ENCODE measurements around the gene PNMA6E.

The PNMA6E gene

DNA sequence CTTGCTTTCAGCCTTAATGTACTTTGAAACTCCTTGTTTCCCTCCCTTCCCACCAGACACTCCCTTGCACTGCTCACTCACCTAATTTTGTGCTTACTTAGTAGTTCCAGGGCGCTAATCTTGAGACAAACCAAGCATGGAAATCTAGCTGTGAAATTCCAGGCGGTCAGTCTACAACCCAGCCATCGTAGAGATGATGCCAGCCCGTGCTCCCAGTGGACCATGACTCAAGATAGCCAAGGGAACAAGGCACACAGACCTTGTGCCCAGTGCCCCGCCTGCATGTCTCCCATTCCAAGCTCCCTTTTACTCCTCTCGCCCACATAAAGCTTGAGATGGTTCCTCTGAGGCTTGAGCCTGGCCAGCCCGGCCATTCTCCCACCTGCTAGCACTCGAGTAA, 33.7 kb upstream of the PNMA6E start:
- DNase-seq: no peak

DNA sequence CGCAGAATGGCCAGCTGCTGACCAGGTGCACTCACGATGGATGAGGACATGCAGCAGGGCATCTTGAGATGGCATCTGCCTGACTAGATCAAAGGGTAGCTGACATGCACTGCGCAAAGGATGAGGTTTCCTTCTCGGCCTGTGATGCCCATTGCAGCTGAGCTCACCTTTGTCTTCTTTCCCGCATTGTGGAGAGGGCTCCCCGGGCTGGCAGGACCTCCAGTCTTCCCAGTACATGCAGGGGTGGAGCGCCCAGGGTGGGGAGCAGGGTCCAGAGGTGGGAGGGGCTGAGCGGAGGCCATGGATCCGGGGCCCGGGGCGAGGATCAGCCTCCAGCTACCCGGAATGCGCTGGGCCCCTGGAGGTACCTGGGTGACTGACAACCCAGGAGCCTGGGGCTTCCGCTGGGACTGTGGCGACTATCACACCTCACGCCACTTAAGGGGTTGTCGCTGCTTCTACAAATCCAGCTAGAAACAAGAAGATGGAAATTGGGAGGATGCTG, 32.7 kb upstream of the PNMA6E start:
- DNase-seq: no peak

DNA sequence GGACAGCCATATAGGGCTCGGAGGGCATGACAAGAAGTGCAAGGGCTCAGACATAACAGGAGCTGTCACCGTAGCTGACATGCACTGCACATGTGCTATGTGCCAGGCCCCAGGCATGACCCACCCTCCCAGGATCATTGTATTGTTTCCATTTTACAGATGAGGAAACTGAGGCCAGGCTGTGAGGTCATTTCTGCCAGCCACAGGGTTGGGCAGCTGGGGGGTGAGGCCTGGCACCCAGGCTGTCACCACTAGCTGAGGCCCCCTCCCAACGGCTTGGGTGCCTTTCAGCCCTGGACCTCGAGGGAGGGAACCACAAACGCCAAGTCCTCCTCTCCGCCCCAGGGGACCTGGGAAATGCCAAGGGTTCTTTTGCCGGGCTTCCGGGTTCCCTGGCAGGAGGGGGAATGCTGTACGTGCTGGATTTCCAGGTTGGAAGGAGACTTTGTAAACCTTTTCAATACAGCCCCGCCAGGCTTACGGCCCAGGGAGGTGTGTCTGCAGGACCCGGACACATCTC, 32.1 kb upstream of the PNMA6E start:
- DNase-seq: no peak

DNA sequence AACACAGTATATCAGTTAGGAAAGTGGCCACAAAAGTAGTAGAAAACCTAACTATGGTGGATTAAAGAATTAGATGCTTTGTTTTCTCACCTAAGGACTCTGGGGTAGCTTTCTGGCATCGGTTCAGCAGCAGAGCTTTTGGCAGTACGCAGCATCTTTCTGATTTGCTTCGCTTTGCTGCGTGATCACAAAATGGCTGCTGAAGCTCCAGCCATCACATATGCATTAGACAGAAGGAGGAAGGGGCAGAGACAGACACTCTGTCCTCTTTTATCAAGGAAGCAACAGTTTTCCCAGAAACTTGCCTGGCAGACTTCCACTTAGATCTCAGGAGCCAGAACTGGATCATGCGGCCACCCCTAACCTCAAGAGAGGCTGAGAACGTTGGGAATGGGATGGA, 29.6 kb upstream of the PNMA6E start:
- DNase-seq: no peak

DNA sequence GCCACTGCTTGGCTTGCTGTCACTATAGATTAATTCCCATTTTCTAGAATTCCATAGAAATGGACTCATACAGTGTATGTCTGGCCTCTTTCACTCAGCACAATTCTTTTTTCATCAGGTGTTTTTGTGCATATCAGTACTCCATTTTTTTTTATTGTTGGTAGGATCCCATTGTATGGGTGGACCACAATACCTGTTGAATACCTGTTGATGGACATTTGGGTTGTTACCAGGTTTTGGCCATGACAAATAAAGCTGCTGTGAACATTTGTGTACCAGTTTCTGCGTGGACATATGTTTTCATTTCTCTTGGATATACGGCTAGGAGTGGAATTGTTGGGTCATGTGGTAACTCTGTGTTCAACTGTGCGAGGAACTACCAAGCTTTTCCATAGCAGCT, 25.1 kb upstream of the PNMA6E start:
- no peak for DNase-seq

DNA sequence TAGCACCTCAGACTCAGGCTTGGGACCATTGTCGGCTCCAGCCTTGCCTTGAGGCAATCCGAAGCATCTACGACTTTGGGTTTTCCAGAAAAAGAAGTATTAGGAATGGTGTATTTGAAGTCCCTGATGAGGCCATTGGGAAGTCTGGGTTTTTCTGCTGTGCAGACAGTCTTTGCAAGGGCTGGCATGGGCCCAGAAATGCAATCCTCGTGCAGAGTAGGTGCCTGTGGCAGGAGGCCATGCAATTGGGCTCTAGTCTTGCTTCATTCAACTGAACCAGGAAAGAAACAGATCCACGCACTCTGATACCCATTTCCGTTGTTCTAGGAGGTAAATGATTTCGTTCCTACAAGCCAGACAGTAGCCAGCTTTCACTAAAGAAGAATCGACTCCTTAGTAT, 22.5 kb upstream of the PNMA6E start:
- DNase-seq: no peak

DNA sequence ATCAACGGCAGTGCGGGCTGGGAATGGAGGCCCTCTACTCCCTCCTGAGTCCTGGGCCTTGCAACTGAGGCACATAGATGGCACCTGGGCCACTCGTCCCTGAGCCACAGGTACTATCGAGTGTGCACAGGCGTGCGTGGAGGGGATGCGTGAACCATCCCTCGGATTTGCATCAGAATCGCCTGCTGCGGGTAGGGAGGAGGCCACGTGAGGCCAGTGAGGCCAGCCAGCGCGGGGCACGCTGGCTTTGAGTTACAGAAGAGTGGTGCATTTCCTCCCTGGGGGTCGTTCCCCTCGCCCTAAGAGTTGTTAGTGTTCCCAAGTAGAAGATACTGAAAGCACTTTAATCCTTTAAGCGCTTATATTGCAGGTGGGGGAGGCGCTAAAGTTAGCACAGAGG, 20.7 kb upstream of the PNMA6E start:
- DNase-seq: no peak

DNA sequence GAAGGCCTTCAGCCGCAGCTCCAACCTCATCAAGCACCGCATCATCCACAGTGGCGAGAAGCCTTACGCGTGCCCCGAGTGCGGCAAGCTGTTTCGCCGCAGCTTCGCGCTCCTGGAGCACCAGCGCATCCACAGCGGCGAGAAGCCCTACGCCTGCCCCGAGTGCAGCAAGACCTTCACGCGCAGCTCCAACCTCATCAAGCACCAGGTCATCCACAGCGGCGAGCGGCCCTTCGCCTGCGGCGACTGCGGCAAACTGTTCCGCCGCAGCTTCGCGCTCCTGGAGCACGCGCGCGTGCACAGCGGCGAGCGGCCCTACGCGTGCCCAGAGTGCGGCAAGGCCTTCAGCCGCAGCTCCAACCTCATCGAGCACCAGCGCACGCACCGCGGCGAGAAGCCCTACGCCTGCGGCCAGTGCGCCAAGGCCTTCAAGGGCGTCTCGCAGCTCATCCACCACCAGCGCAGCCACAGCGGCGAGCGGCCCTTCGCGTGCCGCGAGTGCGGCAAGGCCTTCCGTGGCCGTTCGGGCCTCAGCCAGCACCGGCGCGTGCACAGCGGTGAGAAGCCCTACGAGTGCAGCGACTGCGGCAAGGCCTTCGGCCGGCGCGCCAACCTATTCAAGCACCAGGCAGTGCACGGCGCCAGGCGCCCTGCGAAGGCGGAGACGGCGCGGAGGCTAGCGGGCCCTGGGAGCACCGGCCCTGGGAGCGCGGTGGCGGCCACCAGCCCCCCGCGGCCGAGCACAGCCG, 19.9 kb upstream of the PNMA6E start:
- DNase-seq: no peak

DNA sequence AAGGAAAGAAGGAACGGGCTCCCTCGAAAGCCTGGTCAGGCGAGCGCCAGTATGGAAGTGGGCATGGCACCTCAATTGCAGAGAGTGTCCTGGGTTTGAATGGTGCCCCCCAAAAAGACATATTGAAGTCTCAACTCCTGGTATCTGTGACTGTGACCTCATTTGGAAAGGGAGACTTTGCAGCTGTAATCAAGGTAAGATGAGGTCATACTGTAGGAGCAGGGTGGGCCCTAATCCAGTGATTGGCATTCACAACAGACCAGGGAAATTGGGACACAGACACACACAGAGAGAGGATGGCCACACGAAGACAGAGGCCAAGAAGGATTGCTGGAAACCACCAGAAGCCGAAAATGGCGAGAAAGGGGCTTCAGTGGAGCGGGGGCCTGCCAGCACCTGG, 16.5 kb upstream of the PNMA6E start:
- no peak for DNase-seq

DNA sequence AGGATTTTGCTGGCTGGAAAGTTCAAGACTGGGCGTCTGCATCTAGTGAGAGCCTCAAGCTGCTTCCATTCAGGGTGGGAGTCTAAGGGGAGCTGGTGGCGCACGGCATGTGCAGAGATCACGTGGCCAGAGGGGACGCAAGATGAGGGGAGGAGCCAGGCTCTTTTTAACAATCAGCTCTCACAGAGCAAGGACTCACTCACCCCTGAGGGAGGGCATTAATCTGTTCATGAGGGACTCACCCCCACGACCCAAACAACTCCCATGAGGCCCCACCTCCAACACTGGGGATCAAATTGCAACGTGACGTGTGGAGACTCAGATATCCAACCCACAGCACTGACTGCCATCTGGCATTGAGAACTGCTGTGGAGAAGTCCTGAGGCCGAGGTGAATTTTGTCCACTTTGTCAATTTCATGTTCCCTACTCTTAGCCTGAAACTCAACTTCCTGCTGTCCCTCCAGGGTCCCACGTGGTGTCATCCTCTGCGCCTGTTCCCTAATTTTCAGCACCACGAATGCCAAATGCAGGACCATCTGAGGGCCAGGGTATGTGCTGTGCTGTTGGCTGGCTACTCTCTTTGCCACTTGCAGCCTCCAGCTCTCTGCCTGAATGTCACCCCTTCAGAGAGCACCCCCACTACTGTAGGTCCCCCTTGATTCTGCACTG, 15.8 kb upstream of the PNMA6E start:
- DNase-seq: no peak

DNA sequence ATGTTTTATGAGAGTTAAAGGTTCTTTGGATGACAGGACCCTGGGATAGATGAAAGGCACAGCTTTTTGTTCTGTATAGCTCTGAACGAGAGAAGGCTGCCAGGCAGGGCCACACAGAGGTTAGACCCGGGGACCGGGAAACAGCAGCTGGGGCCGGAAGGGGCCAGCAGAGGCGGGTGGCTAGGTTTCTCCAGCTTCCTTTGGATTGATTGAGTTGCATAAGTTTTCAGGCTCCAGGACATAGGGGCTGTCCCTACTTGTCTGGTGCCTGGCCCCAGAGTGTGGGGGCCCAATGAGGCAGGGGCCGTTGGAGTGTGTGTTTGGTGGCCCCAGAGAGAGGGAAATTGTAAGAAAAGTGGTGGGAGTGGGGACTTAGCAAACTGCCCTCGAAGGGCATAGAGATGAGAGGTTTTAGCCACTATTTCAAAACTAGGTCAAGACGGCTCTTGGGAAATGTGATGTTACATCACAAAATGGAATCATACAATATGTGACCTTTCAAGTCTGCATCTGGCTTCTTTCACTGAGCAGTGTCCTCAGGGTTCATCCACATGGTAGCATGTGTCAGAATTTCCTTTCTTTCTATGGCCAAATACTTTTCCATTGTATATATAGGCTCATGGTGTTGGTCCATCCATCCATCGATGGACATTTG, 13.8 kb upstream of the PNMA6E start:
- no peak for DNase-seq

DNA sequence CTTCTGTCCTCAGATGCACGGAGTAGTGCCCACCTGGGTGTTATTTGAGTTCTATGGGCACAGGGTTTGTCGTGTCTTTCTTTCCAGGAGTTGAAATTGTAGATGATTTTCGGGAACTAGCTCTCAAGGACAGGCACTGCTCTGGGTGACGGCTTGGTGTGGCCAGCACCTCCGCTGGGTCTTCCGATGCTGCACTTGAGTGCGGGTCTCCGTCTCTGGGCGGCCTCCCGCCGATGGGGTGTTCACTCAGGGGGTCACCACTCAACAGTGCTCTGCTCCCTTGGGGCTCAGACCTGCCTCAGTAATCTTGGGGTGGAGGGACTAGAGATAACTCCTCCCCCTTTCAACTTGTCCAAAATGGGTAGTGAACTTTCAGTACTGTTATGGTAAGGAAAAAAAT, 12.6 kb upstream of the PNMA6E start:
- no peak for DNase-seq

DNA sequence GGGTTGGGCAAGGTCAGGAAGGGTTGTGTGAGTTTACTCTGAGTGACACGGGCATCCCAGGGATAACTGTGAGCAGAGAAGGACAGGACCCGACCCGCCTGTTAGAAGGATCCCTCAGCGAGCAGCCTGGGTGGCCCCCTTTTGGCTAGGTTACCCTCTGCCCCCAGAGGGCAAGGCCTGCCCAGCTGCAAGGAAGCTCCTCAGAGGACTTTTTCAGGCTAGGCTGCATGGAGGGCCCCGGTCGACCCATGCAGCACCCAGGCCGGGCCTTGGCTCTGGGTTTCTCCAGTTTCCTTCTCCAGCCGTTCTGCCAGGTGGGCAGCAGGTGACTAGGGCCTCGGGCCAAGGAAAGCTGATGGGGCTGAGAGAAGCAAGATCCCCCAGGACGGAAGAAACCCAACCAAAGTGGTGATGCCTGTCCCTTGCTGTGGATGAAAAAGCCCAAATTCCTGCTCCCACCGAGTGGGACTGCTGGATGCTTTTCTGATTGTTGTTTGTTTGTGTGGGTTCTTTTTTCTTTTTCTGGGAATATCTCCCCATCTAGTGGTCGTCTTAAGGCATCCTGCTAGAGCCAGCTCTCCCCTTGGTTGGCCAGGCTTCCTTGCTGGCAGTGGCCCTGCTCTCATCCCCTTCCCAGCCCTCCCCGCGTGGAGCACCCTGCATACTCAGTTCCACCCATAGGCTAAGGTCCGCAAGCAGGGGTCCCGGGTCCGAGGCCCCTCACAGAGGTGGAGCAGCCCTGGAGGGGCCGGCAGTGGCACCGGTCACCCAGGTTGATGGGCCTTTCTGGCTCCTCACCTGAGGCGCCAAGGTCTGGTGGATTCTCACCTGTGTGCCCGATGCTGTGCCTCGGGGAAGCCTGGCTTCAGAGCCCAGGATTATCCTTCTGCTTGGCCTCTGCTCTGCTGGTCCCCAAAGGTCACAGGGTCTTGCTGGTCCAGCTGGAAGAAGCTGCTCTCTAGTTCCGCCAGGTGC, 11.9 kb upstream of the PNMA6E start:
- DNase-seq: no peak

DNA sequence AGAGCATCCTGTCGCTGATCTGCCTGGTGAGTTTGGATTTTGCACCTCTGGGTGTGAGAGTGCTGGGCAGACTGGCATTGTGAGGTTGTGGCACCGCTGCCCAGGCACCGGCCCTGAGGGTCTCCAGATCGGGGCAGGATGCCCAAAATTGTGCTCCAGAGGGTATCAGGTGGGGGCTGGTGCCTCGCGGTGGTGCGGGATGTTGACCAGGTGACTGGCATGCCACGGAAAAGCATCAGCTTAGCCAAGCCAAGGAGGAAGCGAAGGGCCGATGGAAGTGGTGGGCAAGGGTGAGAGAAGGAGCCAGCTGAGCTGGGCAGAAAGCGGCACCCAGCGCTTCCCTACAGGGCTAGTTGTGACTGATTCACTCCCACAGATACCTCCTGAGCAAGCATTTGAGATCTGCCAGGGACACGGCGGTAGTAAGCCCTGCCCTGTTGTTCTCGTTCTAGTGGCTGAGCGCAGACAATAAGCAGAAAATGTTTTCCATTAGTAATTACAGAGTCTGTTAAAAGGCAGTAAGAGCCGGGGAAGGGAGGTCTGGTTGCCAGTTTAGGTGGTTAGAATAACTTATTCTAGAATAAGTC, 10.9 kb upstream of the PNMA6E start:
- DNase-seq: no peak

DNA sequence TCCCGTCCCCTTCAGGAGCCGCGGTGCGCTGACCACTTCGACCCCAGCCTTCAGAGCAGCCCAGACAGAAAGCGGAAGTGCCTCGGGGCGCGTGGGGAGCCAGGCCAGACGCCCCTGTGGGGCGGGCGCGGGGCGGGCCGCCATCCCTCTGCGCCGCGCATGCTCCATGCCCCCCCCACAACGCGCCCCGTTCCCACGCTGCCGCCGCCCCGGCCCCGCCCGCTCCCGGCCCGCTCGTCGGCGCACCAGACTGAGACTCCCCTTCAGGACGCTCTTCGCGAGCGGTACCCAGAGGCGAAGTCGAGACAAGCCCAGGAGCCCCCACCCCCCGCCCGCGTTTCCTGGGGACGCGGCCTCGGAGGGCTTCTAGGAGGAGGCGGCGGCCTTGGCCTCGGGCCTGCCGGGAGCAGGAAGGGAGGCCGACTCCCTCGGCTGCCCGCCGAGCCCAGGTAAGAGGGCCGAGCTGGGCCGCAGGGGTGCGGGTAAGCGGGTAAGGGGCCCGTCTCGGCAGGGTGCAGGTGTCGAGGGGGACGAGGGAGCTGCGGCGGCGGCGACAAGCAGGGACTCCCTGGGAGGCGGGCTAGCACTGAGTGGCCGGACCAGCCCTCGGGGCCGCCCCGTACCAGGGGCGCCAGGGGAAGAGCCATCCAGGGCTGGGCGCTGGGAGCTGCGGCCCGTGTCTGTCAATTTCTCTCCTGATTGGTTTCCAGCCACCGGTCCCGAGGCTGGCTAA, 10.3 kb upstream of the PNMA6E start, which contains the start of gene ZFP92:
Gene ZFP92 (plus strand): TSS at position 218 of the 733 bp plus-strand sequence. CDS start 6,851 bp downstream, outside the sequence.
- peak; percentile 55 for DNase-seq

DNA sequence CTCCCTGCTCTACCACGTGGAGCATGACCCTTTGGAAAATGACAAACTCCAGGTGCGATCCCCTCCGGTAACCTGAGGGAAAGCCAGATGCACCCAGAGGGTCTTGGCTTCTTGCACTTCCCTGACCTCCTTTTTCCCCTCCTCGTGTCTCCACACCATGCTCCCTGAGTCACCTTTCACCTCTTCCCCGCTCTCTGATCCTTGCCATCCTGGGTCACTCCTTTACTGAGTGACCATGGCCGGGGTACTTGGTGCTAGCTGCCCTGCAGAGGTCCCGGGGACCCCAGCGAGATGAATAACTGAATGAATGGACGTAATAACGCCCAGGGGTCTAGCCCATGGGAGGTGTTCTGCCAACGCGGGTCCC, 9.7 kb upstream of the PNMA6E start:
- DNase-seq: no peak

DNA sequence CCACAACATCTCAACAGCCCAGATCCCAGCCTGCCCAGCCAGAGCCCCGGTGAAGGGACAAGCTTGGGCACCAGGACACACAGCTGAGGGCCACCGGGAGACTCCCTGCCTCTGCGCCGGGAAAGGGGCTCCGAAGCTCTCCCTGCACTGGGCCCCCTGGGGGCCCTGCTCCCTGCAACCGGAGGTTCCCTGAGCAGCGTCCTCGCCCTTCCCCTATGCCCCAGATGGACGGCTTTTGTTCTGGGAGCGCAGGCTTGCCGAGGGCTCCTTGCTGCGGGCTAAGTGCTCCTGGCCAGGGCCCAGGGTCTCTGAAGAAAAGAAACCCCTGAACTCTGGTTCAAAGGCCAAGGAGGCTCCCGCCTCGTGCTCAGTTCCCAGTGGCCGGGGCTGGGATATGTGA, 9.2 kb upstream of the PNMA6E start:
- DNase-seq: no peak

DNA sequence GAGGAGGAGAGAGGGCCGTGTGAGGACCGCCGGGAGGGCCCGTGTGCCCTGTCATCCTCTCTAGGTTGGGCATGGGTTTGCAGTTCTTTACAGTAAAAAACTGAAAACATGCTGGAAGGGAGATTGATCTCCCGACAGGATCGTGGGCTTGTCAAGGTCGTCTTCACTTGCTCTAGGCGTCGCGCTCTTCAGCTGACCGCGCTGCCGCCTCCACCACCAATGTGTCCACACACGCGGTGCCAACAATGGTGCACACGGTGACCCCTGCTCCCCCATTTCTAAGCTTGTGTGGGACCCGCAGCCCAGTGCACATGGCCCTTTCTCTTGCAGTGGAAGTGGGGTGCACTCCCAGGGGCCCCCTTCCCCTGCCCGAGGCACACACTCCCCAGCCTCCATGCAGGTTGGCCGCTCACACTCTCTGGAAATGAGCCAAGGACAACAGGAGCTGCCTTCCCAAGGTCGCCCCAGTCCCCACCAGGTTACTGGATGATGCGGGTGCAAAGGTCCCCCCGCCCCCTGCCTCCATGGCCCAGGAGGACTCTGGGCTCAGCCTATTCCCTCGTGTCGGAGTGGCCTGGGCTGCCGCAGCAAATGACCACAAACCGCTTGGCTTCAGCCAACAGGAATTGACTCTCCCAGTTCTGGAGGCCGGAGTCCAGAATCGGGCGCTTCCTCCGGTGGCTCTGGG, 8.4 kb upstream of the PNMA6E start:
- no peak for DNase-seq

DNA sequence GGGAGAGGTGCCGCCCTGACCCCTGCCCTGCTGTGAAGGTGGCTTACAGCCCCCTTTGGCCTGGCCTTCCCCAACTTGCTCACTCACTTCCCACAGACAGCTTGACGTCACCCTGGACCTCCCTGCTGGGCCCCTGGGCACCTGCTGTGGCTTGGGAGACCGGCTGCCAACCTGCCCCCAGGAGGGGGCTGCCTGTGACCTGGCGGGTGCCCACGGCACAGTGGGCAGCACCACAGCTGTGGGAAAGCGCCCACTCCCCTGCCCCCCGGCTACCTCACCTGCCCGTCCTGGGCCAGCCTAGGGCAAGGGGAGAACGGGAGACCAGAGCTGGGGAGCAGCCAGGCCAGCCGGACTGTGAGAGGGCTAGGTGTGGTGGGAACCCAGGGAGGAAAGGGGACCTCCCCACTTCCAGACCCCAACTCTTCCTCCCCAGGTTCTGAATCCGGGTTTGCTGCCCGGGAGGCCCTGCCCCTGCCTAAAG, 7.8 kb upstream of the PNMA6E start:
- no peak for DNase-seq

DNA sequence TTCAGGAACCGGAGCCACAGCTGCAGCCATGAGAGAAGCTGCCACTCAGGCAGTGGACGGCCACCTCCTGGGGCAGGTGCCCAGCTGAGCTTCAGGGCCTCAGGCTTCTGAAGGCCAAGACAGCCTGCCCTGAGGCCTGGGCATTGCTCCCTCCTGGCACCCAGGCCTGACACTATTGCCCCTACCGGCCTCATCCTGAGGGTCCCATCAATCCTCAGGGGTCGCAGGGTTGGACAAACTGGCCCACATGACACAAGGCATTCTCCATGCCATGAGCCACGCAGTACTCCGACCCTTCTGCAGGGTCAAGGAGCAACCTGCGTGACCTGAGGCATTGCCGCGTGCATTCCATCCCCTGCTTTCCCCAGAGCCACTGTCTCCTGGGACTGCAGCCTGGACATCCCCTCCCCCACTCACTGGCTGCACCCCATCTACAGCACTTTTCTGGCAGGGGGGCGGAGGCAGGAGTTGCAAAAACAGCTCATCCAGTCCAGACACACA, 7.1 kb upstream of the PNMA6E start:
- DNase-seq: no peak
